Hematopoietic multipotent progenitor cell treated with erythropoietin and hydrocortisone succinate and interleukin-3 and kit ligand, for 17 days (in vitro differentiated cells): ENCODE measurements around the gene DTYMK.

Experiments used
- DNase-seq: peaks from one replicate; pipeline ENCODE4 v3.0.0-alpha.2; 2015; ENCODE audit warnings: low spot score

Gene DTYMK

GRCh38 chr2:241706537-241706936 lies 19.9 kb upstream of the DTYMK start:
- no peak for DNase-seq

- DNase-seq, result no peak
These were observed 16.5 kb upstream of the DTYMK start for GRCh38 chr2:241703032-241703604.

- peak; percentile 86 for DNase-seq
These were observed 15.8 kb upstream of the DTYMK start for GRCh38 chr2:241702155-241703031.

- peak; percentile 93 for DNase-seq
These were observed 15.0 kb upstream of the DTYMK start, which contains the start of gene ING5 for GRCh38 chr2:241701399-241702154. TSS of gene ING5 (plus strand) at chr2:241702039. CDS start at chr2:241702066, 27 bp downstream.

GRCh38 chr2:241701149-241701398 lies 14.5 kb upstream of the DTYMK start:
- no peak for DNase-seq

- no peak for DNase-seq
These were observed 9.0 kb upstream of the DTYMK start for GRCh38 chr2:241695651-241696050.

GRCh38 chr2:241692448-241692847 lies 5.8 kb upstream of the DTYMK start:
- DNase-seq, result no peak

- DNase-seq, result no peak
These were observed 3.6 kb upstream of the DTYMK start for GRCh38 chr2:241690202-241690717.

- no peak for DNase-seq
These were observed 2.7 kb upstream of the DTYMK start for GRCh38 chr2:241689306-241689705.

- peak; percentile 16 for DNase-seq
These were observed 328 bp downstream of the DTYMK start for GRCh38 chr2:241686324-241686649.

- DNase-seq, result no peak
These were observed 5.6 kb downstream of the DTYMK start for GRCh38 chr2:241680827-241681599.

- no peak for DNase-seq
These were observed 6.6 kb downstream of the DTYMK start for GRCh38 chr2:241680044-241680443.

GRCh38 chr2:241678784-241679540 lies 7.7 kb downstream of the DTYMK start:
- no peak for DNase-seq

- no peak for DNase-seq
These were observed 8.3 kb downstream of the DTYMK start for GRCh38 chr2:241678307-241678706.

GRCh38 chr2:241677392-241677791 lies 9.2 kb downstream of the DTYMK start:
- DNase-seq, result no peak

- DNase-seq, result no peak
These were observed 9.9 kb downstream of the DTYMK start for GRCh38 chr2:241676665-241677064.

- no peak for DNase-seq
These were observed 10.7 kb downstream of the DTYMK start for GRCh38 chr2:241675885-241676284.

GRCh38 chr2:241673797-241674725 lies 12.6 kb downstream of the DTYMK start:
- DNase-seq, result no peak

- no peak for DNase-seq
These were observed 13.4 kb downstream of the DTYMK start for GRCh38 chr2:241673189-241673663.
